ENCODE results near the gene CC2D2A. TPM values are rescaled to one million over a fixed set of nuclear protein-coding genes. Genes with fewer than 3 reads are reported as not detected.

The CC2D2A gene
- polyA plus RNA-seq, 1 donor from 2014 or later, result 8.6 TPM

- no peak overlapping the region for H3K4me3 ChIP-seq (ENCODE audit: low read length)
- H3K79me2 ChIP-seq (replicated peaks; ENCODE audit: insufficient read depth, low read length), result no peaks in the 10 kb centered on the region
- H3K27ac ChIP-seq (ENCODE audit: low read length), result no peak overlapping the region
- H3F3A ChIP-seq (ENCODE audit: insufficient read depth, low read length, poor library complexity, severe bottlenecking), result no peaks in the 10 kb centered on the region
- H2AFZ ChIP-seq (ENCODE audit: low read depth, low read length), result no peak overlapping the region
- H3K27me3 ChIP-seq (ENCODE audit: insufficient read depth, low read depth, low read length), result no peaks in the 10 kb centered on the region
- TF ChIP-seq TAF1 (IDR thresholded peaks at IDR 0.05; ENCODE audit: low read depth) (no peak), EZH2 (IDR thresholded peaks at IDR 0.05; ENCODE audit: borderline replicate concordance, insufficient read depth, low read length, poor library complexity, severe bottlenecking) (no peak), CTCF (IDR thresholded peaks at IDR 0.05; ENCODE audit: poor library complexity, severe bottlenecking) (no peak), MXI1 (conservative IDR thresholded peaks at IDR 0.05; ENCODE audit: poor library complexity, severe bottlenecking) (no peak), POLR2AphosphoS5 (IDR thresholded peaks at IDR 0.05) (no peak), EP300 (conservative IDR thresholded peaks at IDR 0.05; ENCODE audit: poor library complexity, severe bottlenecking) (no peak), REST (IDR thresholded peaks at IDR 0.05; ENCODE audit: borderline replicate concordance) (no peak), SMC3 (conservative IDR thresholded peaks at IDR 0.05; ENCODE audit: poor library complexity) (no peak), RAD21 (conservative IDR thresholded peaks at IDR 0.05) (no peak)
- no peaks in the 10 kb centered on the region for H3K36me3 ChIP-seq (ENCODE audit: insufficient read depth, low read length)
- H3K9ac ChIP-seq (ENCODE audit: low read length), result no peak overlapping the region
- H4K20me1 ChIP-seq (ENCODE audit: insufficient read depth), result no peaks in the 10 kb centered on the region
- H3K9me2 ChIP-seq (ENCODE audit: insufficient read depth, low read length), result no peaks in the 10 kb centered on the region
- H3K4me2 ChIP-seq (ENCODE audit: low read length), result no peak overlapping the region
- no peaks in the 10 kb centered on the region for H3K9me3 ChIP-seq (ENCODE audit: low read length)
Observed at GRCh38 chr4:15443371-15444160, 26.1 kb upstream of the CC2D2A start.

- no peaks in the 10 kb centered on the region for H3F3A ChIP-seq (ENCODE audit: insufficient read depth, low read length, poor library complexity, severe bottlenecking)
- TF ChIP-seq SMC3 (conservative IDR thresholded peaks at IDR 0.05; ENCODE audit: poor library complexity), result no peak
- H3K27ac ChIP-seq (ENCODE audit: low read length), result no peak overlapping the region
- no peaks in the 10 kb centered on the region for H3K9me2 ChIP-seq (ENCODE audit: insufficient read depth, low read length)
- H3K9ac ChIP-seq (ENCODE audit: low read length), result no peak overlapping the region
- H3K27me3 ChIP-seq (ENCODE audit: insufficient read depth, low read depth, low read length), result no peaks in the 10 kb centered on the region
- H4K20me1 ChIP-seq (ENCODE audit: insufficient read depth), result no peaks in the 10 kb centered on the region
- H3K4me3 ChIP-seq (ENCODE audit: low read length), result no peak overlapping the region
- H3K36me3 ChIP-seq (ENCODE audit: insufficient read depth, low read length), result no peaks in the 10 kb centered on the region
- H2AFZ ChIP-seq (ENCODE audit: low read depth, low read length), result no peak overlapping the region
- H3K4me2 ChIP-seq (ENCODE audit: low read length), result no peak overlapping the region
- H3K79me2 ChIP-seq (replicated peaks; ENCODE audit: insufficient read depth, low read length), result no peaks in the 10 kb centered on the region
- H3K9me3 ChIP-seq (ENCODE audit: low read length), result no peaks in the 10 kb centered on the region
Observed at GRCh38 chr4:15444276-15444675, 25.4 kb upstream of the CC2D2A start.

Data from neural cell (in vitro differentiated cells).